OCI-LY7 (cell line): Measurements from ENCODE around the gene ALG11. TPM values are rescaled to one million over a fixed set of nuclear protein-coding genes. Genes with fewer than 3 reads are reported as not detected.
"Not testable (repeated sequence)": the region's sequence is repeated elsewhere in the genome, so short reads cannot be mapped to it uniquely, and the experiment has no call there.

Experiments
- BruUV-seq: library from RNA; stranded (reverse); fragments of 400-500 nt; replicated peaks from 2 replicates; lab custom pipeline; 2021; lab: Mats Ljungman, UMichigan
- CTCF ChIA-PET: fragments of 300-600 bp; sonication (Branson Sonifier 250); formaldehyde crosslinking; loops from one replicate; lab custom pipeline; 2022; ENCODE audit warnings: antibody characterized with exemption; ENCODE audit not compliant: unreplicated experiment; lab: Charles Lee
- POLR2A ChIA-PET: fragments of 300-600 bp; sonication (Branson Sonifier 250); formaldehyde crosslinking; loops from one replicate; lab custom pipeline; 2022; ENCODE audit warnings: antibody characterized with exemption; lab: Charles Lee
- DNase-seq: peaks from one replicate; pipeline ENCODE4 v3.0.0-alpha.2; 2015; ENCODE audit warnings: low spot score
- H2AFZ ChIP-seq: fragments of 200-600 bp; sonication (generic), shearing (Covaris generic); 2 replicates; pipeline ENCODE4 v1.6.1; 2014; ENCODE audit warnings: mild to moderate bottlenecking, antibody characterized with exemption, low read length, moderate library complexity
- H3K27ac ChIP-seq: fragments of 200-600 bp; sonication (generic); 2 replicates; pipeline ENCODE4 v1.5.1; 2014; ENCODE audit warnings: mixed run types, low read depth, mild to moderate bottlenecking, moderate library complexity, low read length, inconsistent platforms; ENCODE audit not compliant: poor library complexity, severe bottlenecking
- H3K36me3 ChIP-seq: fragments of 200-600 bp; sonication (generic); 2 replicates; pipeline ENCODE4 v1.6.1; 2014; ENCODE audit warnings: mild to moderate bottlenecking, antibody characterized with exemption, low read length, moderate library complexity, mixed read lengths; ENCODE audit not compliant: insufficient read depth
- H3K4me1 ChIP-seq: fragments of 200-600 bp; sonication (generic); 2 replicates; pipeline ENCODE4 v1.5.1; 2014; ENCODE audit warnings: mild to moderate bottlenecking, low read length; ENCODE audit not compliant: insufficient read depth, poor library complexity, severe bottlenecking
- H3K4me2 ChIP-seq: fragments of 200-600 bp; sonication (generic); 2 replicates; pipeline ENCODE4 v1.6.1; 2014; ENCODE audit warnings: mild to moderate bottlenecking, low read length
- H3K4me3 ChIP-seq: fragments of 200-600 bp; sonication (generic); 2 replicates; pipeline ENCODE4 v1.5.1; 2014; ENCODE audit warnings: mild to moderate bottlenecking, low read depth, low read length; ENCODE audit not compliant: poor library complexity, severe bottlenecking
- H3K79me2 ChIP-seq: fragments of 200-600 bp; sonication (generic); 2 replicates; pipeline ENCODE4 v1.6.1; 2016; ENCODE audit warnings: low read depth, mild to moderate bottlenecking, low read length, moderate library complexity, mixed read lengths; ENCODE audit not compliant: insufficient read depth
- H3K9me2 ChIP-seq: fragments of 200-600 bp; sonication (generic); 2 replicates; pipeline ENCODE4 v1.6.1; 2016; ENCODE audit warnings: mild to moderate bottlenecking, low read length, mixed read lengths; ENCODE audit not compliant: insufficient read depth
- H3K9me3 ChIP-seq: fragments of 200-600 bp; sonication (generic); 2 replicates; pipeline ENCODE4 v1.6.1; 2014; ENCODE audit warnings: mild to moderate bottlenecking, mixed run types, low read length, mixed read lengths
- H4K20me1 ChIP-seq: fragments of 200-600 bp; sonication (generic); 2 replicates; pipeline ENCODE4 v1.6.1; 2014; ENCODE audit warnings: mild to moderate bottlenecking, antibody characterized with exemption, low read length, moderate library complexity, mixed read lengths; ENCODE audit not compliant: insufficient read depth
- CTCF ChIP-seq: fragments of 200-600 bp; sonication (generic); conservative IDR thresholded peaks from 2 replicates; pipeline ENCODE4 v1.5.1; 2014; ENCODE audit warnings: mild to moderate bottlenecking, antibody characterized with exemption, low read length, moderate library complexity, mixed read lengths
- EZH2phosphoT487 ChIP-seq: fragments of 200-600 bp; sonication (generic); IDR thresholded peaks from 2 replicates; pipeline ENCODE4 v1.6.1; 2018; ENCODE audit warnings: low read depth, borderline replicate concordance, mild to moderate bottlenecking, mixed run types, antibody characterized with exemption, low read length, moderate library complexity, mixed read lengths
- intact Hi-C: fragments of 100-400 bp; cut with micrococcal nuclease; formaldehyde crosslinking; loops from one replicate; pipeline ENCODE4 v1.10.0; 2022; ENCODE audit not compliant: unreplicated experiment
- total RNA-seq, 2 experiments: library from RNA; depleted of rRNA in 1 of 2; stranded (reverse); fragments of >200 nt in 1 of 2; shearing (Covaris generic) in 1 of 2; gene quantifications; 2 replicates each; pipeline ENCODE4 v1.2.3, GENCODE V29; 2014 to 2022

Gene ALG11
- total RNA-seq, 2 experiments from 2014 or later: 14.1 to 19.4 TPM

- Histone ChIP-seq H3K36me3 (no peaks in the 10 kb centered on the region), H3K79me2 (no peaks in the 10 kb centered on the region), H3K4me1 (no peaks in the 10 kb centered on the region), H3K9me2 (no peaks in the 10 kb centered on the region), H3K27ac (no peak overlapping the region), H3K4me2 (no peak overlapping the region), H4K20me1 (no peaks in the 10 kb centered on the region), H3K9me3 (no peaks in the 10 kb centered on the region), H3K4me3 (no peak overlapping the region), H2AFZ (no peak overlapping the region)
- ChIA-PET POLR2A (interaction anchor here (0.7 kb wide), 1 partner anchor 27 kb away, joined by 3 read pairs; no protein-coding TSS in a partner anchor), CTCF (no interaction called here)
- TF ChIP-seq EZH2phosphoT487 (no peak), CTCF (no peak)
- intact Hi-C loops: no loop called here
- no TSS peak for BruUV-seq
- no peak for DNase-seq
Observed at GRCh38 chr13:52048516-52048915, 36.3 kb downstream of the ALG11 start.

GRCh38 chr13:52051400-52051799, 39.2 kb downstream of the ALG11 start:
- POLR2A ChIA-PET: interaction anchor here (0.6 to 1.0 kb wide), 3 partner anchors 10 to 58 kb away, joined by 3 to 5 read pairs (median 3); no protein-coding TSS in a partner anchor
- DNase-seq: no peak
- no peaks in the 10 kb centered on the region for H3K9me3 ChIP-seq
- no peak overlapping the region for H2AFZ ChIP-seq
- H3K27ac ChIP-seq: no peak overlapping the region
- intact Hi-C loops: no loop called here
- no peaks in the 10 kb centered on the region for H3K36me3 ChIP-seq
- CTCF ChIA-PET: no interaction called here
- no peaks in the 10 kb centered on the region for H3K9me2 ChIP-seq
- H3K4me3 ChIP-seq: no peak overlapping the region
- no peak overlapping the region for H3K4me2 ChIP-seq
- TF ChIP-seq EZH2phosphoT487 (no peak), CTCF (no peak)
- no peaks in the 10 kb centered on the region for H3K79me2 ChIP-seq
- no peaks in the 10 kb centered on the region for H4K20me1 ChIP-seq
- H3K4me1 ChIP-seq: no peaks in the 10 kb centered on the region
- no TSS peak for BruUV-seq

GRCh38 chr13:52053460-52053859, 41.3 kb downstream of the ALG11 start:
- no peaks in the 10 kb centered on the region for H3K9me3 ChIP-seq
- no peak for DNase-seq
- TF ChIP-seq CTCF: no peak
- TF ChIP-seq EZH2phosphoT487: no peak
- H3K4me1 ChIP-seq: no peaks in the 10 kb centered on the region
- H3K27ac ChIP-seq: no peak overlapping the region
- H4K20me1 ChIP-seq: no peaks in the 10 kb centered on the region
- no peak overlapping the region for H3K4me2 ChIP-seq
- intact Hi-C loops: no loop called here
- H3K9me2 ChIP-seq: no peaks in the 10 kb centered on the region
- no peaks in the 10 kb centered on the region for H3K36me3 ChIP-seq
- no peak overlapping the region for H3K4me3 ChIP-seq
- POLR2A ChIA-PET: interaction anchor here (0.7 kb wide), 1 partner anchor 183 kb away, joined by 3 read pairs; no protein-coding TSS in a partner anchor
- BruUV-seq: no TSS peak
- H2AFZ ChIP-seq: no peak overlapping the region
- no peaks in the 10 kb centered on the region for H3K79me2 ChIP-seq
- CTCF ChIA-PET: no interaction called here

GRCh38 chr13:52061064-52061463, 48.9 kb downstream of the ALG11 start:
- H2AFZ ChIP-seq, H3K79me2 ChIP-seq, H4K20me1 ChIP-seq, H3K9me3 ChIP-seq, H3K4me1 ChIP-seq, H3K36me3 ChIP-seq, H3K4me2 ChIP-seq, intact Hi-C loops, CTCF ChIA-PET, H3K27ac ChIP-seq, H3K4me3 ChIP-seq, BruUV-seq, H3K9me2 ChIP-seq, DNase-seq: not testable (repeated sequence)
- POLR2A ChIA-PET: interaction anchor here (0.6 to 0.9 kb wide), 2 partner anchors 10 to 13 kb away, joined by 3 read pairs; no protein-coding TSS in a partner anchor
